C4-2B (cell line): Measurements from ENCODE around the gene ZNF3.

Experiments
- H3K27ac ChIP-seq: fragments of 450-650 bp; 2 replicates; pipeline ENCODE4 v1.5.1; 2017
- CTCF ChIP-seq: fragments of 450-650 bp; conservative IDR thresholded peaks from 2 replicates; pipeline ENCODE4 v1.5.1; 2017; ENCODE audit warnings: mild to moderate bottlenecking
- ZFX ChIP-seq: fragments of 450-650 bp; IDR thresholded peaks from 2 replicates; pipeline ENCODE4 v1.6.1; 2017

The ZNF3 gene

DNA sequence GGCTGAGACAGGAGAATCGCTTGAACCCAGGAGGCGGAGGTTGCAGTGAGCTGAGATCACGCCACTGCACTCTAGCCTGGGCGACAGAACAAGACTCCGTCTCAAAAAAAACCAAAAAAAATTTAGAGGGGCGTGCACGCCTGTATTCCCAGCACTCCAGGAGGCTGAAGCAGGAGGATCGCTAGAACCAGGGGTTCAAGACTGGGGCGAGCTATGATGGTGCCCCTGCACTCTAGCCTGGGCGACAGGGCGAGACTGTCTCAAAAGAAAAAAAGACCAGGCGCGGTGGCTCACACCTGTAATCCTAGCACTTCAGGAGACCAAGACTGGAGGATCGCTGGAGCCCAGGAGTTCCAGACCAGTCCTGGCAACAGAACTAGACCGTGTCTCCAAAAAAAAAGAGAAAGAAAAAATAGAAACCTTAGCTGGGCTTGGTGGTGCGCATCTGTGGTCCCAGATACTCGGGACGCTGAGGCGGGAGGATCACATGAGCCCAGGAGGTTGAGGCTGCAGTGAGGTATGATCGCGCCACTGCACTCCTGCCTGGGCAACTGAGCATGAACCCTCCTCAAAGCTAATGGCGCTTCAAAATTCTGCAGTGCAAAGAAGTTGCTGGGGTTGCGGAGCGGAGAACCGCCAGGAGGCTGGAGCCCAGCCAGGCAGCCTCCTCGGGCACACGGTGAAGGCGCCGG, 44.9 kb upstream of the ZNF3 start:
- H3K27ac ChIP-seq, result peak overlapping the region; percentile 95
- no peak for TF ChIP-seq ZFX
- no peak for TF ChIP-seq CTCF

- no peak for TF ChIP-seq ZFX
- TF ChIP-seq CTCF, result no peak
- H3K27ac ChIP-seq, result no peak overlapping the region
Measured at GRCh38 chr7:100124301-100125230, 43.0 kb upstream of the ZNF3 start.

DNA sequence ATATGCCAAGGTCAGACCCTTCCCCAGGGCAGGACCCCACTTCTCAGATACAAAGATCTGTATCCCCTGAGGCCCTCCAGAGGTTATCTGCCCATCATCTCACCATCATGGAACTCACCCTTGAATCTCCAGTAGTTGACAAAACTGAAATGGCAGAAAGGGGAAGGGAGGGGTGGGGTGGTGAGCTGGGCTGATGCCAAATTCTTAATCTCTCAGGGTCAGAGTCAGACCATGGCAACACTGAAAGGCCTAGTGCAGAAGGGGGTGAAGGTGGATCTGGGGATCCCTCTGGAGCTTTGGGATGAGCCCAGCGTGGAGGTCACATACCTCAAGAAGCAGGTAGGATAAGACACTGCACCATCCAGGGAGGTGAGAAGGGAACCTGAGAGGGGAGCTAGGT, 41.0 kb upstream of the ZNF3 start:
- no peak overlapping the region for H3K27ac ChIP-seq
- TF ChIP-seq ZFX (no peak), CTCF (no peak)

- no peak overlapping the region for H3K27ac ChIP-seq
- TF ChIP-seq ZFX, result no peak
- no peak for TF ChIP-seq CTCF
Measured at GRCh38 chr7:100122067-100122466, 40.5 kb upstream of the ZNF3 start.

DNA sequence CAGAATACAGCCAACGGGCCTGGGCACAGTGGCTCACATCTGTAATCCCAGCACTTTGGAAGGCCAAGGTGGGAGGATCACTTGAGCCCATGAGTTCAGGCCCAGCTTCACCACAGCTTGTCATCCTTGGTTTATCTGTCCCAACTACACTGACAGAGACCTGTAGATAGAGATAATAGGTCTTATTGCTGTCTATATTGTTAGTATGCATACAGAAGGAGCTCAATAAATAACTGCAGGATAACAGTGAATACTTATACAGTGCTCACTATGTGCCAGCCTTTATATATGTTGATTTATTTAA, 39.2 kb upstream of the ZNF3 start:
- no peak for TF ChIP-seq CTCF
- TF ChIP-seq ZFX, result no peak
- H3K27ac ChIP-seq, result 0 out of 2 replicates have a peak overlapping the region, but pooled peaks have one; percentile 85

GRCh38 chr7:100119970-100120732, 38.6 kb upstream of the ZNF3 start:
- peak overlapping the region; percentile 85 for H3K27ac ChIP-seq
- TF ChIP-seq ZFX (no peak), CTCF (no peak)
